Neural cell (in vitro differentiated cells): ENCODE results near the gene TBCC. TPM values are rescaled to one million over a fixed set of nuclear protein-coding genes. Genes with fewer than 3 reads are reported as not detected.

Experiments used
- H2AFZ ChIP-seq: fragments of 200-600, 300-800 bp; sonication (generic), shearing (Covaris generic); 2 replicates; pipeline ENCODE4 v1.6.0; 2014; ENCODE audit warnings: low read depth, mild to moderate bottlenecking, antibody characterized with exemption, low read length, moderate library complexity
- H3F3A ChIP-seq: fragments of 200-600 bp; shearing (Covaris generic); 2 replicates; pipeline ENCODE4 v1.6.1; 2016; ENCODE audit warnings: mild to moderate bottlenecking, moderate library complexity, mixed read lengths, antibody characterized with exemption, low read length; ENCODE audit not compliant: insufficient read depth, poor library complexity, severe bottlenecking
- H3K27ac ChIP-seq: fragments of 200-600, 300-800 bp; sonication (generic), shearing (Covaris generic); 2 replicates; pipeline ENCODE4 v1.5.1; 2014; ENCODE audit warnings: mild to moderate bottlenecking, low read length, moderate library complexity
- H3K27me3 ChIP-seq: fragments of 300-800, 200-600 bp; sonication (generic), shearing (Covaris generic); 2 replicates; pipeline ENCODE4 v1.6.0; 2014; ENCODE audit warnings: mild to moderate bottlenecking, low read depth, low read length, moderate library complexity; ENCODE audit not compliant: insufficient read depth
- H3K36me3 ChIP-seq: fragments of 300-800, 200-600 bp; sonication (generic), shearing (Covaris generic); 2 replicates; pipeline ENCODE4 v1.5.1; 2014; ENCODE audit warnings: mild to moderate bottlenecking, antibody characterized with exemption, low read length, moderate library complexity; ENCODE audit not compliant: insufficient read depth
- H3K4me2 ChIP-seq: fragments of 300-800, 200-600 bp; sonication (generic), shearing (Covaris generic); 2 replicates; pipeline ENCODE4 v1.6.0; 2014; ENCODE audit warnings: mild to moderate bottlenecking, low read length
- H3K4me3 ChIP-seq: fragments of 300-800, 200-600 bp; sonication (generic), shearing (Covaris generic); 2 replicates; pipeline ENCODE4 v1.5.1; 2014; ENCODE audit warnings: mild to moderate bottlenecking, low read length, moderate library complexity
- H3K79me2 ChIP-seq: fragments of 200-600 bp; shearing (Covaris generic); replicated peaks from 2 replicates; pipeline ENCODE4 v1.6.0; 2014; ENCODE audit warnings: mild to moderate bottlenecking, low read length, moderate library complexity; ENCODE audit not compliant: insufficient read depth
- H3K9ac ChIP-seq: fragments of 300-800, 200-600 bp; sonication (generic), shearing (Covaris generic); 2 replicates; pipeline ENCODE4 v1.6.1; 2016; ENCODE audit warnings: mild to moderate bottlenecking, low read length, mixed read lengths
- H3K9me2 ChIP-seq: fragments of 200-600 bp; shearing (Covaris generic); 2 replicates; pipeline ENCODE4 v1.6.1; 2016; ENCODE audit warnings: mild to moderate bottlenecking, low read length, mixed read lengths; ENCODE audit not compliant: insufficient read depth
- H3K9me3 ChIP-seq: fragments of 200-600, 300-800 bp; sonication (generic), shearing (Covaris generic); 2 replicates; pipeline ENCODE4 v1.6.1; 2016; ENCODE audit warnings: mild to moderate bottlenecking, mixed run types, low read length, moderate library complexity, mixed read lengths
- H4K20me1 ChIP-seq: fragments of 200-600 bp; shearing (Covaris generic); 2 replicates; pipeline ENCODE4 v1.6.1; 2016; ENCODE audit warnings: mild to moderate bottlenecking, mixed run types; ENCODE audit not compliant: insufficient read depth
- CTCF ChIP-seq: fragments of 450-650 bp; IDR thresholded peaks from 2 replicates; pipeline ENCODE4 v1.5.1; 2014; ENCODE audit warnings: antibody characterized with exemption, mild to moderate bottlenecking, moderate library complexity; ENCODE audit not compliant: poor library complexity, severe bottlenecking
- EP300 ChIP-seq: fragments of 450-650 bp; conservative IDR thresholded peaks from 2 replicates; pipeline ENCODE4 v1.6.1; 2014; ENCODE audit warnings: antibody characterized with exemption, mild to moderate bottlenecking, moderate library complexity; ENCODE audit not compliant: poor library complexity, severe bottlenecking
- EZH2 ChIP-seq: fragments of 200-600, 300-800 bp; shearing (Covaris generic), sonication (generic); IDR thresholded peaks from 2 replicates; pipeline ENCODE4 v1.6.1; 2014; ENCODE audit warnings: antibody characterized with exemption, low read length, borderline replicate concordance, mild to moderate bottlenecking; ENCODE audit not compliant: insufficient read depth, poor library complexity, severe bottlenecking
- MXI1 ChIP-seq: fragments of 450-650 bp; conservative IDR thresholded peaks from 2 replicates; pipeline ENCODE4 v1.6.1; 2014; ENCODE audit warnings: antibody characterized with exemption, mild to moderate bottlenecking; ENCODE audit not compliant: poor library complexity, severe bottlenecking
- POLR2AphosphoS5 ChIP-seq: IDR thresholded peaks from 2 replicates; pipeline ENCODE4 v1.6.1; 2012
- RAD21 ChIP-seq: fragments of 450-650 bp; conservative IDR thresholded peaks from 2 replicates; pipeline ENCODE4 v1.6.1; 2014; ENCODE audit warnings: antibody characterized with exemption, mild to moderate bottlenecking, moderate library complexity
- SMC3 ChIP-seq: fragments of 450-650 bp; conservative IDR thresholded peaks from 2 replicates; pipeline ENCODE4 v1.6.1; 2014; ENCODE audit warnings: antibody characterized with exemption, mild to moderate bottlenecking, moderate library complexity; ENCODE audit not compliant: poor library complexity
- TAF1 ChIP-seq: IDR thresholded peaks from 2 replicates; pipeline ENCODE4 v1.6.1; 2012; ENCODE audit warnings: low read depth
- polyA plus RNA-seq: library from polyadenylated mRNA; depleted of rRNA; stranded (reverse); fragments of >200 nt; gene quantifications from 2 replicates; pipeline ENCODE4 v1.2.3, GENCODE V29; 2014
- TF ChIP-seq, protein P1 (sequence below): IDR thresholded peaks from 2 replicates; pipeline ENCODE4 v1.6.1; 2012; ENCODE audit warnings: borderline replicate concordance

Gene TBCC
- polyA plus RNA-seq, 1 donor from 2014 or later = 112 TPM

DNA sequence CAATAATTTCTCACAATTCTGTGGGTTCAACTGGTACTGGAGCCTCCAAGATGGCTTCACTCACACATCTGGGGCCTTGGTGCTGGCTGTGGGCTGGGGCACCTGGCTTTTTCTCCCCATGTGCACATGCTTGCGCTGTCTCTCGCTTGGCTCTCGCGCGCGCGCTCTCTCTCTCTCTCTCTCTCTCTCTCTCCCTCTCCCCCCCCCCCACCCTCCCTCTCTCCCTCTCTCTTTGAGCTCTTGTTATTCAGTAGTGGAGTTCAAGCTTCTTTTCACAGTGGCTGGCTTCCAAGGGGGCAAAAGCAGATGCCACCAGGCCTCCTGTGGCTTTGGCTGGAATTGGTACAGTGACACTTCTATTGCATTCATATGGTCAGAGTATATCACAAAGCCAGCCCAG lies 10.8 kb upstream of the TBCC start:
- Histone ChIP-seq H3K27ac (no peak overlapping the region), H3K9me2 (no peaks in the 10 kb centered on the region), H2AFZ (no peak overlapping the region), H3K9ac (no peak overlapping the region), H3K4me3 (no peak overlapping the region), H3K4me2 (no peak overlapping the region), H3F3A (no peaks in the 10 kb centered on the region), H3K27me3 (no peaks in the 10 kb centered on the region), H3K9me3 (no peaks in the 10 kb centered on the region), H3K79me2 (no peaks in the 10 kb centered on the region), H3K36me3 (no peaks in the 10 kb centered on the region), H4K20me1 (no peaks in the 10 kb centered on the region)
- TF ChIP-seq MXI1 = no peak
- no peak for TF ChIP-seq POLR2AphosphoS5
- TF ChIP-seq EZH2 = no peak
- TF ChIP-seq EP300 = no peak
- TF ChIP-seq TAF1 = no peak
- no peak for TF ChIP-seq SMC3

DNA sequence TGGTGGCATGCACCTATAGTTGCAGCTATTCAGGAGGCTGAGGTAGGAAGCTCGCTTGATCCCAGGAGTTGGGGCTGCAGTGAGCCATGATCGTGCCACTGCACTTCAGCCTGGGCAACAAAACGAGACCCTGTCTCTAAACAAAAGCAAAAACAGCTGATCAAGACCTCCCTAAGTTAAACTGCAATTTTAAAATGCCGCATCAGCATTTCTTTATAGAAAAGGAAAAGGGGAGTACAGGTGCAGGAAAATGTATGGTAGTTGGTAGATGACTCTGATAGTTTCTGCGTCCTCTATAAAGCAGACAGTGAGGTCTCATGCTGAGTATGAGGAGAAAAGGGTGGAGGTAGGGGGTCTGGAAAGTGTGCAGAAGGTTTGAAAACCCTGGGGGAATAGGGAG lies 8.9 kb upstream of the TBCC start:
- Histone ChIP-seq H3K4me3 (no peak overlapping the region), H4K20me1 (no peaks in the 10 kb centered on the region)
- TF ChIP-seq POLR2AphosphoS5 (no peak), TAF1 (no peak), RAD21 (no peak), CTCF (no peak), MXI1 (no peak), EP300 (no peak), EZH2 (no peak), SMC3 (no peak)
- TF ChIP-seq, protein P1, sequence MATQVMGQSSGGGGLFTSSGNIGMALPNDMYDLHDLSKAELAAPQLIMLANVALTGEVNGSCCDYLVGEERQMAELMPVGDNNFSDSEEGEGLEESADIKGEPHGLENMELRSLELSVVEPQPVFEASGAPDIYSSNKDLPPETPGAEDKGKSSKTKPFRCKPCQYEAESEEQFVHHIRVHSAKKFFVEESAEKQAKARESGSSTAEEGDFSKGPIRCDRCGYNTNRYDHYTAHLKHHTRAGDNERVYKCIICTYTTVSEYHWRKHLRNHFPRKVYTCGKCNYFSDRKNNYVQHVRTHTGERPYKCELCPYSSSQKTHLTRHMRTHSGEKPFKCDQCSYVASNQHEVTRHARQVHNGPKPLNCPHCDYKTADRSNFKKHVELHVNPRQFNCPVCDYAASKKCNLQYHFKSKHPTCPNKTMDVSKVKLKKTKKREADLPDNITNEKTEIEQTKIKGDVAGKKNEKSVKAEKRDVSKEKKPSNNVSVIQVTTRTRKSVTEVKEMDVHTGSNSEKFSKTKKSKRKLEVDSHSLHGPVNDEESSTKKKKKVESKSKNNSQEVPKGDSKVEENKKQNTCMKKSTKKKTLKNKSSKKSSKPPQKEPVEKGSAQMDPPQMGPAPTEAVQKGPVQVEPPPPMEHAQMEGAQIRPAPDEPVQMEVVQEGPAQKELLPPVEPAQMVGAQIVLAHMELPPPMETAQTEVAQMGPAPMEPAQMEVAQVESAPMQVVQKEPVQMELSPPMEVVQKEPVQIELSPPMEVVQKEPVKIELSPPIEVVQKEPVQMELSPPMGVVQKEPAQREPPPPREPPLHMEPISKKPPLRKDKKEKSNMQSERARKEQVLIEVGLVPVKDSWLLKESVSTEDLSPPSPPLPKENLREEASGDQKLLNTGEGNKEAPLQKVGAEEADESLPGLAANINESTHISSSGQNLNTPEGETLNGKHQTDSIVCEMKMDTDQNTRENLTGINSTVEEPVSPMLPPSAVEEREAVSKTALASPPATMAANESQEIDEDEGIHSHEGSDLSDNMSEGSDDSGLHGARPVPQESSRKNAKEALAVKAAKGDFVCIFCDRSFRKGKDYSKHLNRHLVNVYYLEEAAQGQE = no peak

More for the DNA sequence above, 8.9 kb upstream of the TBCC start:
- H3K79me2 ChIP-seq = no peaks in the 10 kb centered on the region
- no peak overlapping the region for H3K27ac ChIP-seq
- H3K9ac ChIP-seq = no peak overlapping the region
- H3K9me3 ChIP-seq = no peaks in the 10 kb centered on the region
- no peaks in the 10 kb centered on the region for H3K9me2 ChIP-seq
- H2AFZ ChIP-seq = no peak overlapping the region
- no peaks in the 10 kb centered on the region for H3K27me3 ChIP-seq
- no peak overlapping the region for H3K4me2 ChIP-seq
- H3F3A ChIP-seq = no peaks in the 10 kb centered on the region
- H3K36me3 ChIP-seq = no peaks in the 10 kb centered on the region
